Dermis blood vessel endothelial cell (primary cell): Measurements from ENCODE around the gene TRIM9. TPM values are rescaled to one million over a fixed set of nuclear protein-coding genes. Genes with fewer than 3 reads are reported as not detected.
"Not testable (repeated sequence)": the region's sequence is repeated elsewhere in the genome, so short reads cannot be mapped to it uniquely, and the experiment has no call there.

ENCODE experiments used
- DNase-seq: peaks from one replicate; pipeline ENCODE4 v3.0.0; 2010
- total RNA-seq: library from RNA; depleted of rRNA; stranded (reverse); fragments of >200 nt; gene quantifications from 2 replicates; pipeline ENCODE4 v1.2.3, GENCODE V29; 2014

TRIM9 gene
- total RNA-seq, 1 donor from 2014 or later, result not detected

- DNase-seq, result no peak
Observed at GRCh38 chr14:51002406-51002999, 92.4 kb downstream of the TRIM9 start.

- DNase-seq, result no peak
Observed at GRCh38 chr14:51000566-51000965, 94.3 kb downstream of the TRIM9 start.

GRCh38 chr14:50999726-51000125, 95.2 kb downstream of the TRIM9 start:
- DNase-seq, result no peak

- DNase-seq, result no peak
Observed at GRCh38 chr14:50998612-50999011, 96.3 kb downstream of the TRIM9 start.

- no peak for DNase-seq
Observed at GRCh38 chr14:50997712-50998111, 97.2 kb downstream of the TRIM9 start.

- DNase-seq, result not testable (repeated sequence)
Observed at GRCh38 chr14:50994158-50994557, 100.7 kb downstream of the TRIM9 start.

- no peak for DNase-seq
Observed at GRCh38 chr14:50985859-50986331, 109.0 kb downstream of the TRIM9 start.

- no peak for DNase-seq
Observed at GRCh38 chr14:50985124-50985858, 109.6 kb downstream of the TRIM9 start.

- no peak for DNase-seq
Observed at GRCh38 chr14:50984036-50984710, 110.7 kb downstream of the TRIM9 start.

- DNase-seq, result no peak
Observed at GRCh38 chr14:50979941-50980850, 114.7 kb downstream of the TRIM9 start.

- DNase-seq, result no peak
Observed at GRCh38 chr14:50978888-50979287, 116.0 kb downstream of the TRIM9 start.

GRCh38 chr14:50978529-50978871, 116.4 kb downstream of the TRIM9 start:
- DNase-seq, result no peak

GRCh38 chr14:50977863-50978528, 116.9 kb downstream of the TRIM9 start:
- no peak for DNase-seq

- DNase-seq, result no peak
Observed at GRCh38 chr14:50974118-50974517, 120.8 kb downstream of the TRIM9 start.

- no peak for DNase-seq
Observed at GRCh38 chr14:50972734-50973133, 122.2 kb downstream of the TRIM9 start.

GRCh38 chr14:50970886-50971781, 123.8 kb downstream of the TRIM9 start:
- DNase-seq, result no peak

GRCh38 chr14:50967790-50968189, 127.1 kb downstream of the TRIM9 start:
- no peak for DNase-seq

GRCh38 chr14:50967103-50967502, 127.8 kb downstream of the TRIM9 start:
- no peak for DNase-seq

GRCh38 chr14:50964683-50965390, 130.1 kb downstream of the TRIM9 start:
- peak; percentile 84 for DNase-seq

- no peak for DNase-seq
Observed at GRCh38 chr14:50963919-50964318, 131.0 kb downstream of the TRIM9 start.
